Right ventricle myocardium superior (tissue), 1 donor: ENCODE results near the gene SIDT2. TPM values are rescaled to one million over a fixed set of nuclear protein-coding genes. Genes with fewer than 3 reads are reported as not detected.

ENCODE experiments used
- ATAC-seq: fragments of 200-7000 bp; cut with Tn5 transposase; one replicate; pipeline ENCODE4 v1.9.1; 2020; ENCODE audit warnings: mild to moderate bottlenecking; ENCODE audit not compliant: poor library complexity
- DNase-seq: peaks from one replicate; pipeline ENCODE4 v3.0.0-alpha.2; 2020
- intact Hi-C: fragments of 100-400 bp; cut with DNase I; formaldehyde crosslinking; loops from one replicate; pipeline ENCODE4 v1.11.2; 2022
- total RNA-seq: library from RNA; stranded (reverse); fragmentation: NEBNext Ultra II Directional; extraction: Animal tissue kit (Norgen Biotek cat#: 25700); gene quantifications from one replicate; pipeline ENCODE4 v1.2.1, GENCODE V29; 2021
- donor health status: DM: no; HTN: yes; CAD: no; lungs with severe emphysema.

The SIDT2 gene
- total RNA-seq, 1 donor from 2014 or later: 19.5 TPM

GRCh38 chr11:117185736-117186430 is 7.3 kb downstream of the SIDT2 start:
- DNase-seq: no peak
- ATAC-seq: no peak
- intact Hi-C loops: no loop called here

- DNase-seq (no peak), ATAC-seq (no peak)
- intact Hi-C loops: no loop called here
Measured at GRCh38 chr11:117186431-117186761, 7.9 kb downstream of the SIDT2 start.

GRCh38 chr11:117187007-117187406 is 8.5 kb downstream of the SIDT2 start:
- ATAC-seq (no peak), DNase-seq (no peak)
- intact Hi-C loops: no loop called here

- intact Hi-C loops: no loop called here
- no peak for DNase-seq
- ATAC-seq: no peak
Measured at GRCh38 chr11:117187428-117187798, 8.9 kb downstream of the SIDT2 start.

GRCh38 chr11:117187799-117188481 is 9.4 kb downstream of the SIDT2 start:
- intact Hi-C loops: no loop called here
- DNase-seq (no peak), ATAC-seq (no peak)

- peak; percentile 69 for DNase-seq
- intact Hi-C loops: no loop called here
Measured at GRCh38 chr11:117188620-117189081, 10.1 kb downstream of the SIDT2 start.

GRCh38 chr11:117189191-117189940 is 10.8 kb downstream of the SIDT2 start:
- ATAC-seq: peak; percentile 50
- intact Hi-C loops: no loop called here

More at GRCh38 chr11:117188620-117189081, 10.1 kb downstream of the SIDT2 start:
- peak; percentile 44 for ATAC-seq

GRCh38 chr11:117189941-117190544 is 11.5 kb downstream of the SIDT2 start:
- intact Hi-C loops: no loop called here
- DNase-seq: no peak
- no peak for ATAC-seq

More at GRCh38 chr11:117189191-117189940, 10.8 kb downstream of the SIDT2 start:
- no peak for DNase-seq

GRCh38 chr11:117191680-117192400 is 13.3 kb downstream of the SIDT2 start:
- ATAC-seq (no peak), DNase-seq (no peak)
- intact Hi-C loops: no loop called here

GRCh38 chr11:117192401-117192875 is 13.9 kb downstream of the SIDT2 start:
- ATAC-seq: no peak
- DNase-seq: no peak

GRCh38 chr11:117193130-117194020 is 14.8 kb downstream of the SIDT2 start:
- intact Hi-C loops: no loop called here
- ATAC-seq (no peak), DNase-seq (no peak)

More at GRCh38 chr11:117192401-117192875, 13.9 kb downstream of the SIDT2 start:
- intact Hi-C loops: no loop called here

GRCh38 chr11:117194267-117194666 is 15.7 kb downstream of the SIDT2 start:
- DNase-seq (no peak), ATAC-seq (no peak)
- intact Hi-C loops: no loop called here

GRCh38 chr11:117195258-117195657 is 16.7 kb downstream of the SIDT2 start:
- ATAC-seq: no peak
- intact Hi-C loops: no loop called here
- DNase-seq: no peak

- DNase-seq: no peak
- no peak for ATAC-seq
- intact Hi-C loops: no loop called here
Measured at GRCh38 chr11:117195761-117196160, 17.2 kb downstream of the SIDT2 start.

- intact Hi-C loops: no loop called here
- ATAC-seq: no peak
- DNase-seq: no peak
Measured at GRCh38 chr11:117197006-117197405, 18.5 kb downstream of the SIDT2 start.

GRCh38 chr11:117197516-117198456 is 19.2 kb downstream of the SIDT2 start:
- DNase-seq (no peak), ATAC-seq (no peak)
- intact Hi-C loops: loop anchor here (2.0 kb wide), 1 partner anchor 21 kb away; no protein-coding TSS in a partner anchor
